ENCODE data around the gene TEDDM1.

GRCh38 chr1:182357913-182358312 is 42.6 kb downstream of the TEDDM1 start:
- TF ChIP-seq, protein P1, sequence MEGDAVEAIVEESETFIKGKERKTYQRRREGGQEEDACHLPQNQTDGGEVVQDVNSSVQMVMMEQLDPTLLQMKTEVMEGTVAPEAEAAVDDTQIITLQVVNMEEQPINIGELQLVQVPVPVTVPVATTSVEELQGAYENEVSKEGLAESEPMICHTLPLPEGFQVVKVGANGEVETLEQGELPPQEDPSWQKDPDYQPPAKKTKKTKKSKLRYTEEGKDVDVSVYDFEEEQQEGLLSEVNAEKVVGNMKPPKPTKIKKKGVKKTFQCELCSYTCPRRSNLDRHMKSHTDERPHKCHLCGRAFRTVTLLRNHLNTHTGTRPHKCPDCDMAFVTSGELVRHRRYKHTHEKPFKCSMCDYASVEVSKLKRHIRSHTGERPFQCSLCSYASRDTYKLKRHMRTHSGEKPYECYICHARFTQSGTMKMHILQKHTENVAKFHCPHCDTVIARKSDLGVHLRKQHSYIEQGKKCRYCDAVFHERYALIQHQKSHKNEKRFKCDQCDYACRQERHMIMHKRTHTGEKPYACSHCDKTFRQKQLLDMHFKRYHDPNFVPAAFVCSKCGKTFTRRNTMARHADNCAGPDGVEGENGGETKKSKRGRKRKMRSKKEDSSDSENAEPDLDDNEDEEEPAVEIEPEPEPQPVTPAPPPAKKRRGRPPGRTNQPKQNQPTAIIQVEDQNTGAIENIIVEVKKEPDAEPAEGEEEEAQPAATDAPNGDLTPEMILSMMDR (IDR thresholded peaks at IDR 0.05; ENCODE audit: poor library complexity, severe bottlenecking), result no peak
- no peak for TF ChIP-seq SMC3 (conservative IDR thresholded peaks at IDR 0.05; ENCODE audit: poor library complexity)
- no peak for TF ChIP-seq EZH2 (IDR thresholded peaks at IDR 0.05; ENCODE audit: borderline replicate concordance, insufficient read depth, low read length, poor library complexity, severe bottlenecking)
